Parathyroid adenoma (tissue), 2 donors: ENCODE results near the gene MAP3K20.
"Not testable (repeated sequence)": the region's sequence is repeated elsewhere in the genome, so short reads cannot be mapped to it uniquely, and the experiment has no call there.

Experiments
- H2AFZ ChIP-seq: fragments of 300-600 bp; sonication (generic); one replicate; pipeline ENCODE4 v1.7.0; 2017; ENCODE audit warnings: antibody characterized with exemption, mild to moderate bottlenecking
- H3K27ac ChIP-seq: fragments of 300-600 bp; sonication (generic); one replicate; pipeline ENCODE4 v1.7.0; 2017
- H3K27me3 ChIP-seq: fragments of 300-600 bp; sonication (generic); one replicate; pipeline ENCODE4 v1.7.0; 2017; ENCODE audit warnings: low read length; ENCODE audit not compliant: control insufficient read depth, insufficient read depth
- H3K36me3 ChIP-seq: fragments of 300-600 bp; sonication (generic); one replicate; pipeline ENCODE4 v1.7.0; 2017; ENCODE audit warnings: low read length; ENCODE audit not compliant: control insufficient read depth, insufficient read depth
- H3K4me1 ChIP-seq: fragments of 300-600 bp; sonication (generic); one replicate; pipeline ENCODE4 v1.7.0; 2017; ENCODE audit warnings: control low read depth
- H3K4me2 ChIP-seq: fragments of 300-600 bp; sonication (generic); one replicate; pipeline ENCODE4 v1.7.0; 2017; ENCODE audit warnings: low read length
- H3K4me3 ChIP-seq: fragments of 300-600 bp; sonication (generic); one replicate; pipeline ENCODE4 v1.7.0; 2017; ENCODE audit warnings: low read depth, low read length
- H3K79me2 ChIP-seq: fragments of 300-600 bp; sonication (generic); one replicate; pipeline ENCODE4 v1.7.0; 2017; ENCODE audit warnings: control low read depth
- H3K9ac ChIP-seq: fragments of 300-600 bp; sonication (generic); one replicate; pipeline ENCODE4 v1.7.0; 2017; ENCODE audit warnings: mild to moderate bottlenecking
- H3K9me3 ChIP-seq: fragments of 300-600 bp; sonication (generic); one replicate; pipeline ENCODE4 v1.7.0; 2017; ENCODE audit warnings: low read length; ENCODE audit not compliant: control insufficient read depth
- TF ChIP-seq, protein P1 (sequence below): fragments of 300-600 bp; sonication (generic); IDR thresholded peaks from one replicate; pipeline ENCODE4 v1.7.0; 2017; ENCODE audit warnings: antibody characterized with exemption, mild to moderate bottlenecking
- donor health status: primary hyperparathyroidism.

MAP3K20 gene

DNA sequence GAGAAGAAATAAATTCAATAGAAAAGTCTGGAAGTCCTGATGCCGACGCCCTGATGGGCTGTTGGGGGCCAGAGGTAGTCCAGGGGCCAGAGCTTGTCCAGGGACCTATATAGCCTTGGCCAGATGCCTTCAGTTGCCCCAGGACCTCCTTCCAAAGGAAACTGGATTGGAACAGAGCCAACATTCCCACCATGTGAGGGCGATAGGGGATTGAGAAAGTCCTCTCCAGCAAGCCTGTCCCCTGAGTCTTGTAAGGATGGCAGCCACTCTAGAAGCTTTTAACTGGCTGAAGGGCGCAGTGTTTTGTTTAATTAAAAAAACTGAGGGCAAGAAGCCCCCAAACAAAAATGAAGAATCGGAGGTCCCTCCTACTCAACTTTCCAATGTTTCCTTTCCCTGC, 224.1 kb downstream of the MAP3K20 start:
- no peak overlapping the region for H2AFZ ChIP-seq
- no peaks in the 10 kb centered on the region for H3K79me2 ChIP-seq
- H3K27me3 ChIP-seq, result no peaks in the 10 kb centered on the region
- H3K36me3 ChIP-seq, result no peaks in the 10 kb centered on the region
- no peak overlapping the region for H3K4me2 ChIP-seq
- H3K9me3 ChIP-seq, result peaks cover 3% of the 10 kb centered on the region
- no peak overlapping the region for H3K4me3 ChIP-seq
- H3K4me1 ChIP-seq, result no peaks in the 10 kb centered on the region
- H3K27ac ChIP-seq, result no peak overlapping the region
- H3K9ac ChIP-seq, result no peak overlapping the region
- TF ChIP-seq, protein P1, sequence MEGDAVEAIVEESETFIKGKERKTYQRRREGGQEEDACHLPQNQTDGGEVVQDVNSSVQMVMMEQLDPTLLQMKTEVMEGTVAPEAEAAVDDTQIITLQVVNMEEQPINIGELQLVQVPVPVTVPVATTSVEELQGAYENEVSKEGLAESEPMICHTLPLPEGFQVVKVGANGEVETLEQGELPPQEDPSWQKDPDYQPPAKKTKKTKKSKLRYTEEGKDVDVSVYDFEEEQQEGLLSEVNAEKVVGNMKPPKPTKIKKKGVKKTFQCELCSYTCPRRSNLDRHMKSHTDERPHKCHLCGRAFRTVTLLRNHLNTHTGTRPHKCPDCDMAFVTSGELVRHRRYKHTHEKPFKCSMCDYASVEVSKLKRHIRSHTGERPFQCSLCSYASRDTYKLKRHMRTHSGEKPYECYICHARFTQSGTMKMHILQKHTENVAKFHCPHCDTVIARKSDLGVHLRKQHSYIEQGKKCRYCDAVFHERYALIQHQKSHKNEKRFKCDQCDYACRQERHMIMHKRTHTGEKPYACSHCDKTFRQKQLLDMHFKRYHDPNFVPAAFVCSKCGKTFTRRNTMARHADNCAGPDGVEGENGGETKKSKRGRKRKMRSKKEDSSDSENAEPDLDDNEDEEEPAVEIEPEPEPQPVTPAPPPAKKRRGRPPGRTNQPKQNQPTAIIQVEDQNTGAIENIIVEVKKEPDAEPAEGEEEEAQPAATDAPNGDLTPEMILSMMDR, result no peak

DNA sequence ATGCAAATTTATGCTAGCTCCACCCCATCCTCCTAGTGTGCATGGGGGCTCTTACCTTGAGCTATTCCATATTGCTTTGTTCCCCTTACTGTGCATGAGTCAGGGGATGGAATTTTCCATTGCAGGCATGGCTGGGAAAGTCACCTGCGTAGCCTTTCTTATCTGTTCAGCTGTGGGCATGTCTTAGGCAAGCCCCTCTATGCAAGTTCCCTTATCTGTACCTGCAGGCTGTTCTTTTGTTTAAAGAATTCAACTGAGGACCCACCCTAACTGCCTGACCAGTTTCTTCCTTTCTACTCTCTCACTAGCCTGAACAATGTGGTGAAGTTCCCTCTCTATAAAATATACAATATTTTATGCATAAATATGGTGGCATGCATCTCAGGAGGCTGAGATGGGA, 224.8 kb downstream of the MAP3K20 start:
- H3K27me3 ChIP-seq, result no peaks in the 10 kb centered on the region
- H3K9me3 ChIP-seq, result peaks cover 3% of the 10 kb centered on the region
- H3K36me3 ChIP-seq, result no peaks in the 10 kb centered on the region
- no peak overlapping the region for H3K4me2 ChIP-seq
- H3K27ac ChIP-seq, result no peak overlapping the region
- H3K9ac ChIP-seq, result no peak overlapping the region
- no peaks in the 10 kb centered on the region for H3K79me2 ChIP-seq
- TF ChIP-seq, protein P1, result no peak
- no peaks in the 10 kb centered on the region for H3K4me1 ChIP-seq
- no peak overlapping the region for H3K4me3 ChIP-seq
- H2AFZ ChIP-seq, result no peak overlapping the region

DNA sequence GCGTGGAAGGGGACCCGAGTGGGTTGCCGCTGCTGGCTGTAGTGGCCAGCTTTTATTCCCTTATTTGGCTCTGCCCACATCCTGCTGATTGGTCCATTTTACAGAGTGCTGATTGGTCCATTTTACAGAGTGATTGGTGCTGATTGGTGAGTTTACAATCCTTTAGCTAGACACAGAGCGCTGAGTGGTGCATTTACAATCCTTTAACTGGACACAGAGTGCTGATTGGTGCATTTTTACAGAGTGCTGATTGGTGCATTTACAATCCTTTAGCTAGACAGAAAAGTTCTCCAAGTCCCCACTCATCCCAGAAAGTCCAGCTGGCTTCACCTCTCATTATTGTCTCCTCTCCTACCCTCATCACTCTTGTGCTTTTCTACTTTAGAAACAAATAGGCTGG, 225.9 kb downstream of the MAP3K20 start:
- not testable (repeated sequence) for H3K4me1 ChIP-seq, H3K79me2 ChIP-seq, H3K27me3 ChIP-seq, H3K4me2 ChIP-seq, H2AFZ ChIP-seq, H3K4me3 ChIP-seq, H3K9ac ChIP-seq, H3K36me3 ChIP-seq, H3K27ac ChIP-seq, H3K9me3 ChIP-seq

DNA sequence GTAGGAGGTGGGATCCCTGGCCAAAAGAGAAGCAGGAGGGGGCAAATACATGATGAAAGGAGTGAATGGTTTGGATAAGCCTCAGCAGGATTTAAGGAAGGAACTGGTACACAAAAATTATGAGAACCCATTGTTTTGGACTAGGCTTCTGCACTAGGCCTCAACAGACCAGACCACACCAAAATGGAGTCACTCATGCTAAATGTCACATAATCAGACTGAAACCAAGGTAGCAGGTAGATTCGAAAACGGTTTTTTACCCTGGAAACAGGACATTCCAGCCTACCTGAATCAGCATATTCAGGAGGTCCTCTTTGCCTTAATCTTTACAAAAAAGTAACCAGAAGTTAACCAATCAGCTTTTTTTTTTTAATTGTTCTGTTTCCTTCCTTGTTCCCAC, 229.7 kb downstream of the MAP3K20 start:
- Histone ChIP-seq H3K9ac (no peak overlapping the region), H3K4me2 (no peak overlapping the region), H3K9me3 (no peaks in the 10 kb centered on the region), H3K4me3 (no peak overlapping the region), H3K27ac (no peak overlapping the region), H3K4me1 (peaks cover 4% of the 10 kb centered on the region), H3K79me2 (no peaks in the 10 kb centered on the region), H3K36me3 (no peaks in the 10 kb centered on the region), H2AFZ (no peak overlapping the region), H3K27me3 (no peaks in the 10 kb centered on the region)
- TF ChIP-seq, protein P1, result no peak

DNA sequence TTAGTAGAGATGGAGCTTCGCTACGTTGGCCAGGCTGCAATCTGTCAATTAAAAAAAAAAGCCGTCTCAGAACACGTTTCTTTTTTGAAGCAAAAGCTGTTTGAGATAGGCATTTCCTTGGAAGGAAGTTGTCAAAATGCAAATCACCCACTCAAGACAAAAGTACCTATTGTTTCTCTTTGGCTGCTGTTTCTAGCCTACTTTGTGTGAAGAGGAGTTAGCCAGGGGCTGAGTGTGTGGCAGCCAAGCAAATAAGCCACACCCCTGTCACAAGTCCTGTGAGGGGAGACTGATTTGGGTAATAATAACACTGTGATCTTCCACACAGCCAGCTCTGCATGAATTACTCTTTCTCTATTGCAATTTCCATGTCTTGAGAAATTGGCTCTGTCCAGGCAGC, 231.6 kb downstream of the MAP3K20 start:
- TF ChIP-seq, protein P1, result no peak
- Histone ChIP-seq H3K36me3 (no peaks in the 10 kb centered on the region), H3K27ac (no peak overlapping the region), H3K79me2 (no peaks in the 10 kb centered on the region), H2AFZ (no peak overlapping the region), H3K9ac (no peak overlapping the region), H3K27me3 (no peaks in the 10 kb centered on the region), H3K4me3 (no peak overlapping the region), H3K4me1 (peaks cover 4% of the 10 kb centered on the region), H3K4me2 (no peak overlapping the region), H3K9me3 (no peaks in the 10 kb centered on the region)

DNA sequence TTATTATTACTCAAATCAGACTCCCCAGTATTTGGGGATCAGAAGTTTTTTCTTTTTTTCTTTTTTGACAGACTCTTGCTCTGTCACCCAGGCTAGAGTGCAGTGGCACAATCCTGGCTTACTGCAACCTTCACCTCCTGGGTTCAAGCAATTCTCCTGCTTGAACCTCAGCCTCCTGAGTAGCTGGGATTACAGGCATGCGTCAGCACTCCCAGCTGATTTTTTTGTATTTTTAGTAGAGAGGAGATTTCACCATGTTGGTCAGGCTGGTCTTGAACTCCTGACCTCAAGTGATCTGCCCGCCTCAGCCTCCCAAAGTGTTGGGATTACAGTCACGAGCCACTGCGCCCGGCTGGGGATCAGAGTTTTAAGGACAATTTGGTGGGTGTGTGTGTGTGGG, 233.7 kb downstream of the MAP3K20 start:
- not testable (repeated sequence) for H3K4me2 ChIP-seq, H3K9ac ChIP-seq, H3K4me3 ChIP-seq, H3K27ac ChIP-seq, H3K79me2 ChIP-seq, H3K27me3 ChIP-seq, H3K36me3 ChIP-seq, H3K4me1 ChIP-seq, H2AFZ ChIP-seq, H3K9me3 ChIP-seq
